ENCODE measurements around the gene PHACTR1.
"Not testable (repeated sequence)": the region's sequence is repeated elsewhere in the genome, so short reads cannot be mapped to it uniquely, and the experiment has no call there.

Gene PHACTR1

GRCh38 chr6:13315896-13316295 lies 599.3 kb downstream of the PHACTR1 start:
- DNase-seq (ENCODE audit: low spot score): no peak

- DNase-seq (ENCODE audit: low spot score): no peak
These were observed 602.3 kb downstream of the PHACTR1 start for GRCh38 chr6:13318821-13319220.

- DNase-seq (ENCODE audit: low spot score): no peak
These were observed 603.5 kb downstream of the PHACTR1 start for GRCh38 chr6:13319891-13320564.

- not testable (repeated sequence) for DNase-seq (ENCODE audit: low spot score)
These were observed 609.5 kb downstream of the PHACTR1 start for GRCh38 chr6:13326031-13326586.

GRCh38 chr6:13327691-13328075 lies 611.1 kb downstream of the PHACTR1 start:
- no peak for DNase-seq (ENCODE audit: low spot score)

GRCh38 chr6:13328076-13328874 lies 611.7 kb downstream of the PHACTR1 start, which contains the start of gene TBC1D7:
Gene TBC1D7 (minus strand): TSS chr6:13328537. CDS start chr6:13326898, 1,639 bp downstream.
- DNase-seq (ENCODE audit: low spot score): peak; percentile 97

GRCh38 chr6:13328875-13329183 lies 612.3 kb downstream of the PHACTR1 start:
- no peak for DNase-seq (ENCODE audit: low spot score)

GRCh38 chr6:13331516-13332348 lies 615.2 kb downstream of the PHACTR1 start:
- DNase-seq (ENCODE audit: low spot score): no peak

- no peak for DNase-seq (ENCODE audit: low spot score)
These were observed 615.8 kb downstream of the PHACTR1 start for GRCh38 chr6:13332349-13332706.

- no peak for DNase-seq (ENCODE audit: low spot score)
These were observed 618.4 kb downstream of the PHACTR1 start for GRCh38 chr6:13334953-13335352.

- DNase-seq (ENCODE audit: low spot score): peak; percentile 80
These were observed 620.0 kb downstream of the PHACTR1 start for GRCh38 chr6:13336553-13336952.

- DNase-seq (ENCODE audit: low spot score): no peak
These were observed 621.5 kb downstream of the PHACTR1 start for GRCh38 chr6:13338038-13338437.
